H9 (cell line): Measurements from ENCODE around the gene IMPACT. TPM values are rescaled to one million over a fixed set of nuclear protein-coding genes. Genes with fewer than 3 reads are reported as not detected.

ENCODE experiments used
- DNase-seq: peaks from one replicate; pipeline ENCODE4 v3.0.0-alpha.2; 2017
- H2AFZ ChIP-seq: one replicate; pipeline ENCODE4 v1.6.1; 2013; ENCODE audit warnings: mild to moderate bottlenecking, low read length, control low read depth, moderate library complexity
- H2AK5ac ChIP-seq: 2 replicates; pipeline ENCODE4 v1.6.1; 2013; ENCODE audit warnings: low read length, control low read depth, mixed read lengths; ENCODE audit not compliant: insufficient read length
- H2BK120ac ChIP-seq: one replicate; pipeline ENCODE4 v1.6.1; 2013; ENCODE audit warnings: low read depth, mild to moderate bottlenecking, low read length, control low read depth, inconsistent platforms; ENCODE audit not compliant: poor library complexity, severe bottlenecking
- H2BK12ac ChIP-seq: 2 replicates; pipeline ENCODE4 v1.6.1; 2013; ENCODE audit warnings: low read length, control low read depth, mixed read lengths, low read depth; ENCODE audit not compliant: insufficient read length
- H2BK15ac ChIP-seq: 2 replicates; pipeline ENCODE4 v1.6.1; 2013; ENCODE audit warnings: low read depth, low read length, control low read depth
- H2BK20ac ChIP-seq: one replicate; pipeline ENCODE4 v1.6.1; 2013; ENCODE audit warnings: low read depth, mild to moderate bottlenecking, low read length, control low read depth, inconsistent platforms; ENCODE audit not compliant: poor library complexity, severe bottlenecking
- H2BK5ac ChIP-seq: 2 replicates; pipeline ENCODE4 v1.6.1; 2013; ENCODE audit warnings: low read length, control low read depth, mixed read lengths; ENCODE audit not compliant: insufficient read length
- H3K14ac ChIP-seq: 2 replicates; pipeline ENCODE4 v1.6.1; 2013; ENCODE audit warnings: low read length, control low read depth; ENCODE audit not compliant: insufficient read depth
- H3K18ac ChIP-seq: 2 replicates; pipeline ENCODE4 v1.6.1; 2013; ENCODE audit warnings: low read depth, mild to moderate bottlenecking, mixed read lengths, low read length, control low read depth; ENCODE audit not compliant: insufficient read length
- H3K23ac ChIP-seq: 2 replicates; pipeline ENCODE4 v1.6.1; 2013; ENCODE audit warnings: low read length, control low read depth, mixed read lengths, low read depth; ENCODE audit not compliant: insufficient read length
- H3K23me2 ChIP-seq: 2 replicates; pipeline ENCODE4 v1.6.1; 2013; ENCODE audit warnings: low read depth, mild to moderate bottlenecking, mixed read lengths, low read length, control low read depth; ENCODE audit not compliant: insufficient read length, poor library complexity, severe bottlenecking
- H3K27ac ChIP-seq: 2 replicates; pipeline ENCODE4 v1.5.1; 2013; ENCODE audit warnings: low read length, control low read depth, mixed read lengths, low read depth; ENCODE audit not compliant: insufficient read length
- H3K27me3 ChIP-seq: 2 replicates; pipeline ENCODE4 v1.6.1; 2013; ENCODE audit warnings: low read length, control low read depth, inconsistent platforms; ENCODE audit not compliant: insufficient read depth
- H3K4ac ChIP-seq: 2 replicates; pipeline ENCODE4 v1.6.1; 2013; ENCODE audit warnings: low read depth, mild to moderate bottlenecking, control low read depth, inconsistent platforms, low read length, moderate library complexity
- H3K4me1 ChIP-seq: 2 replicates; pipeline ENCODE4 v1.6.1; 2013; ENCODE audit warnings: low read length, control low read depth, inconsistent platforms; ENCODE audit not compliant: insufficient read depth
- H3K4me2 ChIP-seq: 2 replicates; pipeline ENCODE4 v1.6.1; 2013; ENCODE audit warnings: low read length, control low read depth, mixed read lengths; ENCODE audit not compliant: insufficient read length, insufficient read depth
- H3K56ac ChIP-seq: 2 replicates; pipeline ENCODE4 v1.6.1; 2013; ENCODE audit warnings: low read depth, mild to moderate bottlenecking, mixed read lengths, low read length, control low read depth; ENCODE audit not compliant: insufficient read length
- H3K79me1 ChIP-seq: 2 replicates; pipeline ENCODE4 v1.6.1; 2013; ENCODE audit warnings: low read depth, mild to moderate bottlenecking, moderate library complexity, low read length, control low read depth, inconsistent platforms; ENCODE audit not compliant: insufficient read depth, poor library complexity, severe bottlenecking
- H3K79me2 ChIP-seq: 2 replicates; pipeline ENCODE4 v1.6.1; 2013; ENCODE audit warnings: low read length, control low read depth, inconsistent platforms; ENCODE audit not compliant: insufficient read depth
- H3K9ac ChIP-seq: 2 replicates; pipeline ENCODE4 v1.6.1; 2013; ENCODE audit warnings: low read length, control low read depth, mixed read lengths; ENCODE audit not compliant: insufficient read length; ENCODE audit errors: extremely low read depth
- H3K9me3 ChIP-seq: one replicate; pipeline ENCODE4 v1.6.1; 2013; ENCODE audit warnings: low read depth, low read length, inconsistent platforms; ENCODE audit not compliant: control insufficient read depth
- H3T11ph ChIP-seq: one replicate; pipeline ENCODE4 v1.6.1; 2013; ENCODE audit warnings: mild to moderate bottlenecking, low read length, control low read depth, inconsistent platforms
- H4K20me1 ChIP-seq: one replicate; pipeline ENCODE4 v1.6.1; 2013; ENCODE audit not compliant: control insufficient read depth, insufficient read length, insufficient read depth
- H4K5ac ChIP-seq: 2 replicates; pipeline ENCODE4 v1.6.1; 2013; ENCODE audit warnings: low read depth, mild to moderate bottlenecking, mixed read lengths, low read length, control low read depth; ENCODE audit not compliant: insufficient read length
- H4K8ac ChIP-seq: replicated peaks from 2 replicates; pipeline ENCODE4 v1.6.1; 2013; ENCODE audit warnings: low read length, control low read depth, mixed read lengths, low read depth; ENCODE audit not compliant: insufficient read length
- H4K91ac ChIP-seq: 2 replicates; pipeline ENCODE4 v1.6.1; 2013; ENCODE audit warnings: low read depth, mild to moderate bottlenecking, moderate library complexity, mixed read lengths, low read length, control low read depth; ENCODE audit not compliant: insufficient read length
- H3K27ac Mint-ChIP-seq, 3 experiments: 2 replicates in 2 of 3; 3 replicates in 1 of 3; pipeline ENCODE4 v1.8.0; 2020 to 2021; ENCODE audit warnings: mixed read lengths in 3 of 3, mild to moderate bottlenecking in 1 of 3, moderate library complexity in 1 of 3
- H3K27me3 Mint-ChIP-seq: 2 replicates; pipeline ENCODE4 v1.8.0; 2021; ENCODE audit warnings: low read depth, mild to moderate bottlenecking, moderate library complexity, mixed read lengths
- H3K36me3 Mint-ChIP-seq, 3 experiments: 2 replicates in 2 of 3; 3 replicates in 1 of 3; pipeline ENCODE4 v1.8.0; 2020 to 2021; ENCODE audit warnings: low read depth in 3 of 3, mixed read lengths in 3 of 3; ENCODE audit not compliant: insufficient read depth in 1 of 3
- H3K4me1 Mint-ChIP-seq, 2 experiments: 2 replicates each; pipeline ENCODE4 v1.8.0; 2020; ENCODE audit warnings: mixed read lengths in 2 of 2
- H3K4me3 Mint-ChIP-seq, 2 experiments: 2 replicates in 1 of 2; 3 replicates in 1 of 2; pipeline ENCODE4 v1.8.0; 2020 to 2021; ENCODE audit warnings: mild to moderate bottlenecking in 2 of 2, mixed read lengths in 2 of 2, moderate library complexity in 1 of 2
- H3K9me3 Mint-ChIP-seq, 2 experiments: 2 replicates in 1 of 2; 3 replicates in 1 of 2; pipeline ENCODE4 v1.8.0; 2020; ENCODE audit warnings: mild to moderate bottlenecking in 2 of 2, mixed read lengths in 2 of 2, moderate library complexity in 1 of 2
- CTCF ChIP-seq: fragments of 200-600 bp; sonication (generic); conservative IDR thresholded peaks from 3 replicates; pipeline ENCODE4 v1.8.0; 2021; ENCODE audit warnings: antibody characterized with exemption, mild to moderate bottlenecking
- WGBS: extraction: QIAGEN DNeasy Blood & Tissue Kit; methylation state at CpG from one replicate; pipeline ENCODE4 v1.1.7; 2013; ENCODE audit warnings: missing lambda C conversion rate, low lambda C conversion rate, mixed read lengths; ENCODE audit not compliant: insufficient read length; ENCODE audit errors: extremely low coverage; 5-methylcytosine and 5-hydroxymethylcytosine counted together
- total RNA-seq: library from RNA; stranded (reverse); gene quantifications from 2 replicates; pipeline ENCODE4 v1.2.1, GENCODE V29; 2021

Gene IMPACT
- total RNA-seq, 1 experiment from 2014 or later: 41.9 TPM

DNA sequence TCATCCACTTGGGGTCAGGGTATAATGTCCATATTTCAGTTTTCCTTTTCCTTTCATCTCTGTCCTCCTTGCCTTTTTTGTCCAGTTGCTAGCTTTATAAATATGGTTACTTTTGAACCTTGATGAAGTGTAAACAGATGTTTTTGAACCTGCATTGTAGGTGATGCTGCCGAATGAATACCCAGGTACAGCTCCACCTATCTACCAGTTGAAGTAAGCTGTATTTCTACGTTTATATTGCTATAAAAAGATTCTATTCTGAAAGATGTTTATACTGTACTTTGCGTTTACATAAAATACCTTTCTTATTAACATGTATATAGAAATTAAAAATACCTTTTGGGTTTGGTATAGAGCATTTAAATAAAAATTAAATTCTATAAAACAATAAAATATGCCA lies 2.2 kb downstream of the IMPACT start:
- H3K14ac ChIP-seq: no peak overlapping the region
- peaks cover 16% of the 10 kb centered on the region for H3K23me2 ChIP-seq
- no peak overlapping the region for H4K5ac ChIP-seq
- H3K4me2 ChIP-seq: no peak overlapping the region
- H3K79me1 ChIP-seq: no peaks in the 10 kb centered on the region
- H3K4me1 ChIP-seq: no peaks in the 10 kb centered on the region
- H2BK15ac ChIP-seq: no peak overlapping the region
- Mint-ChIP-seq H3K4me1 (peaks cover 22 to 23% of the 10 kb centered on the region in 2 experiments), H3K36me3 (peaks cover 15 to 35% (median 24%) of the 10 kb centered on the region in 3 experiments; a peak in 6 of 7 replicates), H3K9me3 (no peaks in the 10 kb centered on the region), H3K27ac (no peak overlapping the region), H3K27me3 (peaks cover 4% of the 10 kb centered on the region; the same call in 1 of the 2 replicates), H3K4me3 (peak overlapping the region in 1 of 2 experiments; percentile 70; a peak in 2 of 5 replicates)
- H3K23ac ChIP-seq: no peak overlapping the region
- no peak overlapping the region for H3K27ac ChIP-seq
- DNase-seq: no peak
- H3K27me3 ChIP-seq: no peaks in the 10 kb centered on the region
- H4K8ac ChIP-seq: no peak overlapping the region
- no peak overlapping the region for H3K4ac ChIP-seq
- no peak overlapping the region for H3K18ac ChIP-seq
- no peak overlapping the region for H2BK20ac ChIP-seq
- no peak overlapping the region for H3K9ac ChIP-seq
- no peak overlapping the region for H2BK120ac ChIP-seq
- no peak overlapping the region for H2AFZ ChIP-seq
- H4K91ac ChIP-seq: no peak overlapping the region
- no CpG with 5 or more reads among the region's 3 CpGs for WGBS
- H3K56ac ChIP-seq: no peak overlapping the region
- peaks cover 3% of the 10 kb centered on the region; the same call in 1 of the 2 replicates for H3K79me2 ChIP-seq
- H2BK12ac ChIP-seq: no peak overlapping the region
- H2AK5ac ChIP-seq: no peak overlapping the region
- H3K9me3 ChIP-seq: no peaks in the 10 kb centered on the region
- no peaks in the 10 kb centered on the region for H4K20me1 ChIP-seq
- peak; percentile 58 for TF ChIP-seq CTCF
- H3T11ph ChIP-seq: no peak overlapping the region
- no peak overlapping the region for H2BK5ac ChIP-seq
